Fibroblast of lung (primary cell): Measurements from ENCODE around the gene ATL1. TPM values are rescaled to one million over a fixed set of nuclear protein-coding genes. Genes with fewer than 3 reads are reported as not detected.

Experiments used
- DNase-seq, 2 donors: peaks; one replicate each; pipeline versions ENCODE4 v3.0.0 to v3.0.0-alpha.2; 2010; ENCODE audit warnings: low read depth in 2 of 2
- H2AFZ ChIP-seq: 2 replicates; pipeline ENCODE4 v1.5.1; 2012; ENCODE audit warnings: low read length, control low read depth, inconsistent platforms
- H3K27ac ChIP-seq: 2 replicates; pipeline ENCODE4 v1.5.1; 2011; ENCODE audit warnings: low read length, control low read depth; ENCODE audit not compliant: insufficient read depth
- H3K27me3 ChIP-seq: 2 replicates; pipeline ENCODE4 v1.5.1; 2011; ENCODE audit warnings: mild to moderate bottlenecking, low read length; ENCODE audit not compliant: control insufficient read depth, insufficient read depth
- H3K36me3 ChIP-seq: 2 replicates; pipeline ENCODE4 v1.5.1; 2011; ENCODE audit warnings: low read length; ENCODE audit not compliant: control insufficient read depth, insufficient read depth
- H3K4me1 ChIP-seq: 2 replicates; pipeline ENCODE4 v1.5.1; 2011; ENCODE audit warnings: low read length; ENCODE audit not compliant: control insufficient read depth, insufficient read depth; ENCODE audit errors: extremely low read depth
- H3K4me2 ChIP-seq: 2 replicates; pipeline ENCODE4 v1.5.1; 2011; ENCODE audit warnings: low read length, control low read depth; ENCODE audit not compliant: insufficient read depth; ENCODE audit errors: extremely low read depth
- H3K4me3 ChIP-seq, 4 experiments: fragments of 200-600 bp in 1 of 4; sonication (generic) in 1 of 4; replicated peaks in 1 of 4; 2 replicates each; pipeline ENCODE4 v1.5.1; 2011 to 2016; ENCODE audit warnings: low read length in 4 of 4, low read depth in 3 of 4, mild to moderate bottlenecking in 3 of 4, control low read depth in 2 of 4, inconsistent platforms in 1 of 4, mixed read lengths in 1 of 4; ENCODE audit not compliant: insufficient read depth in 1 of 4; ENCODE audit errors: control extremely low read depth in 1 of 4
- H3K79me2 ChIP-seq: 2 replicates; pipeline ENCODE4 v1.5.1; 2012; ENCODE audit warnings: mild to moderate bottlenecking, low read length, inconsistent platforms; ENCODE audit not compliant: control insufficient read depth, insufficient read depth
- H3K9ac ChIP-seq: 2 replicates; pipeline ENCODE4 v1.5.1; 2011; ENCODE audit warnings: mild to moderate bottlenecking, low read length, control low read depth; ENCODE audit not compliant: insufficient read depth
- H3K9me3 ChIP-seq: 2 replicates; pipeline ENCODE4 v1.5.1; 2012; ENCODE audit warnings: low read depth, low read length; ENCODE audit not compliant: control insufficient read depth, insufficient read depth
- H4K20me1 ChIP-seq: 2 replicates; pipeline ENCODE4 v1.5.1; 2011; ENCODE audit warnings: low read length; ENCODE audit not compliant: control insufficient read depth, insufficient read depth; ENCODE audit errors: extremely low read depth
- EZH2 ChIP-seq: IDR thresholded peaks from 2 replicates; pipeline ENCODE4 v1.5.1; 2012; ENCODE audit warnings: low read length, control low read depth, mild to moderate bottlenecking; ENCODE audit errors: missing control alignments
- polyA plus RNA-seq, 2 donors: library from polyadenylated mRNA; depleted of rRNA in 1 of 2; stranded (reverse) in 1 of 2; unstranded in 1 of 2; fragments of >200 nt; gene quantifications; 2 replicates each; pipeline ENCODE4 v1.2.1, GENCODE V29; 2011 to 2012; ENCODE audit warnings: missing spikeins in 1 of 2
- total RNA-seq: library from RNA; depleted of rRNA; stranded (reverse); fragments of >200 nt; gene quantifications from 2 replicates; pipeline ENCODE4 v1.2.1, GENCODE V29; 2014
- TF ChIP-seq, protein P1 (sequence below), 2 donors: IDR thresholded peaks in 1 of 2; conservative IDR thresholded peaks in 1 of 2; 1 replicate in 1 of 2; 2 replicates in 1 of 2; pipeline ENCODE4 v1.5.1; 2011 to 2012; ENCODE audit warnings: low read length in 2 of 2, control low read depth in 1 of 2, inconsistent platforms in 1 of 2, low read depth in 1 of 2, mild to moderate bottlenecking in 1 of 2

The ATL1 gene
- total and polyA plus RNA-seq, 2 donors (not counting 1 experiment from before 2014, with no cell fraction given): 14.9 to 16.2 TPM

DNA sequence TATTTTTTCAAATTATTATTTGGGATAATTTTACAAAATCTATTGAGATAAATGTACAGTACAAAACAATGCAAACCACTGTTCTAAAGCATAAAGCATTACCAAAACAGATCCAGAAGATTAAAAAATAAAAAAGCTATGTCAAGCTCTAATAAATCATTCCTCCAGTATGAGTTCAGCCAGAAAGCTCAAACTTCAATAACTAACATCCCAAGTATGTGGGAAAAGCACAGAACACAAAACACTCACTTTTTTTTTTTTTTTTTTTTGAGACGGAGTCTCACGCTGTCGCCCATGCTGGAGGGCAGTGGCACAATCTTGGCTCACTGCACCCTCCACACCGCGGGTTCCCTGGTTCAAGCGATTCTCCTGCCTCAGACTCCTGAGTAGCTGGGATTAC, 96.8 kb downstream of the ATL1 start:
- no peak overlapping the region for H2AFZ ChIP-seq
- no peak overlapping the region for H3K9ac ChIP-seq
- H3K27ac ChIP-seq: no peak overlapping the region
- no peak overlapping the region for H3K4me2 ChIP-seq
- H3K27me3 ChIP-seq: no peaks in the 10 kb centered on the region
- H3K36me3 ChIP-seq: peaks cover 4% of the 10 kb centered on the region
- H3K4me1 ChIP-seq: peaks cover 8% of the 10 kb centered on the region
- no peaks in the 10 kb centered on the region for H4K20me1 ChIP-seq
- peak; percentile 27 to 41 for DNase-seq
- no peak for TF ChIP-seq EZH2
- TF ChIP-seq, protein P1, sequence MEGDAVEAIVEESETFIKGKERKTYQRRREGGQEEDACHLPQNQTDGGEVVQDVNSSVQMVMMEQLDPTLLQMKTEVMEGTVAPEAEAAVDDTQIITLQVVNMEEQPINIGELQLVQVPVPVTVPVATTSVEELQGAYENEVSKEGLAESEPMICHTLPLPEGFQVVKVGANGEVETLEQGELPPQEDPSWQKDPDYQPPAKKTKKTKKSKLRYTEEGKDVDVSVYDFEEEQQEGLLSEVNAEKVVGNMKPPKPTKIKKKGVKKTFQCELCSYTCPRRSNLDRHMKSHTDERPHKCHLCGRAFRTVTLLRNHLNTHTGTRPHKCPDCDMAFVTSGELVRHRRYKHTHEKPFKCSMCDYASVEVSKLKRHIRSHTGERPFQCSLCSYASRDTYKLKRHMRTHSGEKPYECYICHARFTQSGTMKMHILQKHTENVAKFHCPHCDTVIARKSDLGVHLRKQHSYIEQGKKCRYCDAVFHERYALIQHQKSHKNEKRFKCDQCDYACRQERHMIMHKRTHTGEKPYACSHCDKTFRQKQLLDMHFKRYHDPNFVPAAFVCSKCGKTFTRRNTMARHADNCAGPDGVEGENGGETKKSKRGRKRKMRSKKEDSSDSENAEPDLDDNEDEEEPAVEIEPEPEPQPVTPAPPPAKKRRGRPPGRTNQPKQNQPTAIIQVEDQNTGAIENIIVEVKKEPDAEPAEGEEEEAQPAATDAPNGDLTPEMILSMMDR (conservative IDR thresholded peaks at IDR 0.05 in 1 of 2, IDR thresholded peaks at IDR 0.05 in 1 of 2; ENCODE audit: low read depth in 1 of 2, low read length in 2 of 2): no peak
- no peak overlapping the region for H3K4me3 ChIP-seq
- no peaks in the 10 kb centered on the region for H3K9me3 ChIP-seq
- H3K79me2 ChIP-seq: peaks cover 76% of the 10 kb centered on the region

DNA sequence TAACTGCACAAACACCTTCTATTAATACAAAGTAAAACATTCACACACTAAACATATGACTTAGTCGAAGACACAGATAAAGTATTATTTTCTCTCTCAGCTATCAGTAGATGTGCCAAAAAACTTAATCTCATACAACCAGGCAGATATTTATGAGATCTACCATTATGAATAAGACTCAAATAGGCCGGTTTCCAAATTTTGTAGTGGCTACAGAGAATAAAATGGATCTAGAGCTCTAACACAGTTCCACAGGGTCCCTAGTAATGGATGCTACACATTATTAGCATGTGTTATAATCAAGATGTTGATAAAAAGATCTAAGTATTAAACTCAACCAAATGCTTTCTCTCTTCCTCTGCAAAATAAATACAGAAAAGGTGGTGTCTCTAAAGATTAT, 97.8 kb downstream of the ATL1 start:
- Histone ChIP-seq H3K4me1 (peaks cover 6% of the 10 kb centered on the region), H3K36me3 (peaks cover 4% of the 10 kb centered on the region), H4K20me1 (no peaks in the 10 kb centered on the region), H3K4me3 (peak overlapping the region in 2 of 4 experiments; percentile 11 to 23), H3K27ac (peak overlapping the region; percentile 53), H3K9ac (no peak overlapping the region), H3K4me2 (peak overlapping the region; percentile 51), H2AFZ (no peak overlapping the region), H3K79me2 (peaks cover 72% of the 10 kb centered on the region), H3K27me3 (no peaks in the 10 kb centered on the region), H3K9me3 (no peaks in the 10 kb centered on the region)
- DNase-seq: no peak
- TF ChIP-seq, protein P1 (conservative IDR thresholded peaks at IDR 0.05 in 1 of 2, IDR thresholded peaks at IDR 0.05 in 1 of 2; ENCODE audit: low read depth in 1 of 2, low read length in 2 of 2): no peak
- no peak for TF ChIP-seq EZH2

DNA sequence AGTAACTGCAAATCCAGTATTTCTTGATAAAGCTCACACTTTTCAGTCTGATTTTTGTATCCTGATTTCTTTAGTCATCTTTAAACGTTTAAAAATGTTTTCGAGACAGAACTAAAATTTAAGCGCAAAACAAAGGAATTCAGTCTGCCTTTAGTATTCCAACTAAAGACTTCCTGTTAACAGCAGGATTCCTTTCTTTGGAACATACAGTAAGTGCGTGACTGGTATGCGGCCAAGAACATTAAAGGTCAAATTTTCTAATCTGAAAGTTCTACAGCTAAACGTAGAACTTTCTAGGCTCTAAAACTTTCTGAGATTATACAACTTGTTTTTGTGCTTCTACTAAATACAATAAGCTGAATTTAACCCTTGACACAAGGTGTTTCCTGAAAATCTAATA, 98.3 kb downstream of the ATL1 start:
- Histone ChIP-seq H3K27ac (peak overlapping the region; percentile 53), H2AFZ (no peak overlapping the region), H3K4me3 (peak overlapping the region in 2 of 4 experiments; percentile 11 to 23)

More for the DNA sequence above, 98.3 kb downstream of the ATL1 start:
- TF ChIP-seq, protein P1 (conservative IDR thresholded peaks at IDR 0.05 in 1 of 2, IDR thresholded peaks at IDR 0.05 in 1 of 2; ENCODE audit: low read depth in 1 of 2, low read length in 2 of 2): no peak
- no peak for TF ChIP-seq EZH2
- Histone ChIP-seq H3K9ac (no peak overlapping the region), H3K4me2 (peak overlapping the region; percentile 75), H3K4me1 (peaks cover 6% of the 10 kb centered on the region), H3K9me3 (no peaks in the 10 kb centered on the region), H3K36me3 (peaks cover 4% of the 10 kb centered on the region), H3K79me2 (peaks cover 70% of the 10 kb centered on the region), H4K20me1 (no peaks in the 10 kb centered on the region), H3K27me3 (no peaks in the 10 kb centered on the region)
- DNase-seq: peak; percentile 65 to 67
